ENCODE data around the gene ANAPC5.

DNA sequence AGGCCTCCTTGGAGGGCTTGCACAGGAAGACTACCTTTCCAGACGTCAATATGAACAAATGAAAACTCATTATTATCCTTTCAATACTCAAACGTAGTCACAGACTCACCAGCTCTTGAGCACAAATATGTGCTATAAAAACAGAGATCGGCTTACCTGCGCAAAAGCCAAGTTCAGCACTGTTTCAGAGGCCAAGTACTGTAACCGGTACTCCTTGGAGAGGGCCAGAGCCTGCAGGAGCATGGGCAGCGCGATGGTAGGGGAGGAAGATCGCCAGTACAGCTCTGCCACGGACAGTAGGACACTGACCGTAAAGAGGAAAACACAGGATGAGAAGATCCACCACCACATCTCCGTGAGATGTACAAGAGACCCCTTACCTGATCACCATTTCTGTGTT, 34.1 kb downstream of the ANAPC5 start:
- TF ChIP-seq POLR2AphosphoS5 (IDR thresholded peaks at IDR 0.05; ENCODE audit: borderline replicate concordance, low read depth, low read length) (no peak), EZH2 (IDR thresholded peaks at IDR 0.05) (no peak), FOXP2 (optimal IDR thresholded peaks at IDR 0.05; ENCODE audit: control extremely low read depth, extremely low read length, insufficient read depth) (no peak)
